ENCODE data around the gene ACOX1. TPM values are rescaled to one million over a fixed set of nuclear protein-coding genes. Genes with fewer than 3 reads are reported as not detected.

Gene ACOX1
- total and polyA plus RNA-seq, 2 of the 13 experiments (the other 11 are each of a cell fraction or from before 2014, with no cell fraction given), result 86.4 to 120 TPM

DNA sequence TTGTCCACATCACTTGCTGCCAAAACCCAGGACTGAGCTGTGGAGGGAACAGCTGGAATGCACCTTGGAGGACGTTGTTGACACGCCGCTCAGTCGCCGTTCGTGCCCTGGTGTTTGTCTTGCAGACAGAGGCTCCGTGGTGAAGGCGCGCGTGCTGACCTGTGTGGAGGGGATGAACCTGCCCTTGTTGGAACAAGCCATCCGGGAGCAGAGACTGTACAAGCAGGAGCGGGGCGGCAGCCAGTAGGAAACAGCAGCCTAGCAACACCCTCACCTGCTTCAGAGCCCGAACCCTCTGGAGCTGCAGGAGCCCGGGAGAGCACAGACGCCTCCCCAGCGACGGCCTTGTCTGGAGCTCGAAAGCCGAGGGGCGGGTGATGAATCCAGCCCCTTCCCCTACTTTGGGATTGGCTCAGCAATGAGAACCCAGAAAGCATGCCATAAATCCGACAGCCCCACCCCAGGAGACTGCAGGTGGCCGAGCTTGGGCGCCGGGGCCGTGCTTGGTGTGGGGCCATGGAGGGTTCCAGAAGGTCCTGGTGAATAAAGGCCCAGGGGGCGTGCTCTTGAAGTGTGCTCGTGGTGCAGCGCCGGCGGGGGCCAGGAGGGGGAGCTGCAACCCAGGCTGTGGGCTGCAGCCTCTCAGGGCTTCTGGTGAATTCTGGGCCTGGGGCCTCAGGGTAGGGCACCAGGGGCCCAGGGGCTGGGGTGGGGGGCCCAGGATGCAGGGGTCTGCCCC, 21.2 kb upstream of the ACOX1 start (continued):
- TF ChIP-seq GABPB1 (CRISPR knock-in tag; IDR thresholded peaks at IDR 0.05), result no peak; the same call in 1 of the 2 replicates
- no peak for TF ChIP-seq MED8 (CRISPR knock-in tag; IDR thresholded peaks at IDR 0.05; ENCODE audit: insufficient replicate concordance)
- TF ChIP-seq SP5 (CRISPR knock-in tag; IDR thresholded peaks at IDR 0.05; ENCODE audit: borderline replicate concordance, low read depth), result no peak; the same call in 1 of the 2 replicates
- TF ChIP-seq GABPA (IDR thresholded peaks at IDR 0.05; ENCODE audit: low read depth, low read length), result no peak
- no peak for TF ChIP-seq GABPA (CRISPR knock-in tag; IDR thresholded peaks at IDR 0.05; ENCODE audit: low read depth)
- TF ChIP-seq NPAS2 (CRISPR knock-in tag; IDR thresholded peaks at IDR 0.05; ENCODE audit: borderline replicate concordance), result no peak
- TF ChIP-seq, protein P1, sequence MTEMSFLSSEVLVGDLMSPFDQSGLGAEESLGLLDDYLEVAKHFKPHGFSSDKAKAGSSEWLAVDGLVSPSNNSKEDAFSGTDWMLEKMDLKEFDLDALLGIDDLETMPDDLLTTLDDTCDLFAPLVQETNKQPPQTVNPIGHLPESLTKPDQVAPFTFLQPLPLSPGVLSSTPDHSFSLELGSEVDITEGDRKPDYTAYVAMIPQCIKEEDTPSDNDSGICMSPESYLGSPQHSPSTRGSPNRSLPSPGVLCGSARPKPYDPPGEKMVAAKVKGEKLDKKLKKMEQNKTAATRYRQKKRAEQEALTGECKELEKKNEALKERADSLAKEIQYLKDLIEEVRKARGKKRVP (CRISPR knock-in tag; IDR thresholded peaks at IDR 0.05), result no peak
- no peak for TF ChIP-seq ZNF703 (CRISPR knock-in tag; IDR thresholded peaks at IDR 0.05; ENCODE audit: borderline replicate concordance)
- TF ChIP-seq, protein P2, sequence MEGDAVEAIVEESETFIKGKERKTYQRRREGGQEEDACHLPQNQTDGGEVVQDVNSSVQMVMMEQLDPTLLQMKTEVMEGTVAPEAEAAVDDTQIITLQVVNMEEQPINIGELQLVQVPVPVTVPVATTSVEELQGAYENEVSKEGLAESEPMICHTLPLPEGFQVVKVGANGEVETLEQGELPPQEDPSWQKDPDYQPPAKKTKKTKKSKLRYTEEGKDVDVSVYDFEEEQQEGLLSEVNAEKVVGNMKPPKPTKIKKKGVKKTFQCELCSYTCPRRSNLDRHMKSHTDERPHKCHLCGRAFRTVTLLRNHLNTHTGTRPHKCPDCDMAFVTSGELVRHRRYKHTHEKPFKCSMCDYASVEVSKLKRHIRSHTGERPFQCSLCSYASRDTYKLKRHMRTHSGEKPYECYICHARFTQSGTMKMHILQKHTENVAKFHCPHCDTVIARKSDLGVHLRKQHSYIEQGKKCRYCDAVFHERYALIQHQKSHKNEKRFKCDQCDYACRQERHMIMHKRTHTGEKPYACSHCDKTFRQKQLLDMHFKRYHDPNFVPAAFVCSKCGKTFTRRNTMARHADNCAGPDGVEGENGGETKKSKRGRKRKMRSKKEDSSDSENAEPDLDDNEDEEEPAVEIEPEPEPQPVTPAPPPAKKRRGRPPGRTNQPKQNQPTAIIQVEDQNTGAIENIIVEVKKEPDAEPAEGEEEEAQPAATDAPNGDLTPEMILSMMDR (CRISPR knock-in tag; IDR thresholded peaks at IDR 0.05), result peak; percentile 92
- TF ChIP-seq EZH2 (conservative IDR thresholded peaks at IDR 0.05; ENCODE audit: low read depth, low read length), result no peak
- TF ChIP-seq ZNF468 (CRISPR knock-in tag; IDR thresholded peaks at IDR 0.05), result no peak; the same call in 1 of the 2 replicates
- 0 out of 2 replicates have a peak, but pooled peaks have one; percentile 30 for TF ChIP-seq ZNF572 (CRISPR knock-in tag; IDR thresholded peaks at IDR 0.05)
- no peak for TF ChIP-seq ZNF678 (CRISPR knock-in tag; IDR thresholded peaks at IDR 0.05)
- TF ChIP-seq, protein P3, sequence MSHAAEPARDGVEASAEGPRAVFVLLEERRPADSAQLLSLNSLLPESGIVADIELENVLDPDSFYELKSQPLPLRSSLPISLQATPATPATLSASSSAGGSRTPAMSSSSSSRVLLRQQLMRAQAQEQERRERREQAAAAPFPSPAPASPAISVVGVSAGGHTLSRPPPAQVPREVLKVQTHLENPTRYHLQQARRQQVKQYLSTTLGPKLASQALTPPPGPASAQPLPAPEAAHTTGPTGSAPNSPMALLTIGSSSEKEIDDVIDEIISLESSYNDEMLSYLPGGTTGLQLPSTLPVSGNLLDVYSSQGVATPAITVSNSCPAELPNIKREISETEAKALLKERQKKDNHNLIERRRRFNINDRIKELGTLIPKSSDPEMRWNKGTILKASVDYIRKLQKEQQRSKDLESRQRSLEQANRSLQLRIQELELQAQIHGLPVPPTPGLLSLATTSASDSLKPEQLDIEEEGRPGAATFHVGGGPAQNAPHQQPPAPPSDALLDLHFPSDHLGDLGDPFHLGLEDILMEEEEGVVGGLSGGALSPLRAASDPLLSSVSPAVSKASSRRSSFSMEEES (CRISPR knock-in tag; IDR thresholded peaks at IDR 0.05), result no peak
- TF ChIP-seq RFX3 (CRISPR knock-in tag; IDR thresholded peaks at IDR 0.05), result no peak
- TF ChIP-seq AKAP8 (CRISPR knock-in tag; IDR thresholded peaks at IDR 0.05), result peak; percentile 73; the same call in 1 of the 2 replicates
- no peak; the same call in 1 of the 2 replicates for TF ChIP-seq ZNF564 (CRISPR knock-in tag; IDR thresholded peaks at IDR 0.05)
- TF ChIP-seq ZSCAN22 (CRISPR knock-in tag; IDR thresholded peaks at IDR 0.05), result no peak
- TF ChIP-seq, protein P4, sequence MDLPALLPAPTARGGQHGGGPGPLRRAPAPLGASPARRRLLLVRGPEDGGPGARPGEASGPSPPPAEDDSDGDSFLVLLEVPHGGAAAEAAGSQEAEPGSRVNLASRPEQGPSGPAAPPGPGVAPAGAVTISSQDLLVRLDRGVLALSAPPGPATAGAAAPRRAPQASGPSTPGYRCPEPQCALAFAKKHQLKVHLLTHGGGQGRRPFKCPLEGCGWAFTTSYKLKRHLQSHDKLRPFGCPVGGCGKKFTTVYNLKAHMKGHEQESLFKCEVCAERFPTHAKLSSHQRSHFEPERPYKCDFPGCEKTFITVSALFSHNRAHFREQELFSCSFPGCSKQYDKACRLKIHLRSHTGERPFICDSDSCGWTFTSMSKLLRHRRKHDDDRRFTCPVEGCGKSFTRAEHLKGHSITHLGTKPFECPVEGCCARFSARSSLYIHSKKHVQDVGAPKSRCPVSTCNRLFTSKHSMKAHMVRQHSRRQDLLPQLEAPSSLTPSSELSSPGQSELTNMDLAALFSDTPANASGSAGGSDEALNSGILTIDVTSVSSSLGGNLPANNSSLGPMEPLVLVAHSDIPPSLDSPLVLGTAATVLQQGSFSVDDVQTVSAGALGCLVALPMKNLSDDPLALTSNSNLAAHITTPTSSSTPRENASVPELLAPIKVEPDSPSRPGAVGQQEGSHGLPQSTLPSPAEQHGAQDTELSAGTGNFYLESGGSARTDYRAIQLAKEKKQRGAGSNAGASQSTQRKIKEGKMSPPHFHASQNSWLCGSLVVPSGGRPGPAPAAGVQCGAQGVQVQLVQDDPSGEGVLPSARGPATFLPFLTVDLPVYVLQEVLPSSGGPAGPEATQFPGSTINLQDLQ (CRISPR knock-in tag; IDR thresholded peaks at IDR 0.05), result no peak; the same call in 1 of the 2 replicates
- peak; percentile 38 for TF ChIP-seq SRSF1 (optimal IDR thresholded peaks at IDR 0.05; ENCODE audit: low read depth, low read length)
- peak; percentile 67 for TF ChIP-seq HDAC2 (CRISPR knock-in tag; IDR thresholded peaks at IDR 0.05)
- 0 out of 2 replicates have a peak, but pooled peaks have one; percentile 36 for TF ChIP-seq MTA1 (CRISPR knock-in tag; IDR thresholded peaks at IDR 0.05; ENCODE audit: borderline replicate concordance)
- TF ChIP-seq CBX5 (CRISPR knock-in tag; IDR thresholded peaks at IDR 0.05; ENCODE audit: borderline replicate concordance), result no peak
- TF ChIP-seq, protein P5, sequence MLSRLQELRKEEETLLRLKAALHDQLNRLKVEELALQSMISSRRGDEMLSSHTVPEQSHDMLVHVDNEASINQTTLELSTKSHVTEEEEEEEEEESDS (CRISPR knock-in tag; IDR thresholded peaks at IDR 0.05; ENCODE audit: borderline replicate concordance), result no peak
